GM19328 (cell line): ENCODE results near the gene BEST1.
"Not testable (repeated sequence)": the region's sequence is repeated elsewhere in the genome, so short reads cannot be mapped to it uniquely, and the experiment has no call there.

Experiments
- ATAC-seq: cut with Tn5 transposase; IDR thresholded peaks from one replicate; pipeline ENCODE4 v1.9.1; 2021; ENCODE audit warnings: mild to moderate bottlenecking, moderate library complexity; ENCODE audit not compliant: unreplicated experiment

The BEST1 gene

GRCh38 chr11:61963016-61963281 lies 12.8 kb downstream of the BEST1 start:
- ATAC-seq: no peak

DNA sequence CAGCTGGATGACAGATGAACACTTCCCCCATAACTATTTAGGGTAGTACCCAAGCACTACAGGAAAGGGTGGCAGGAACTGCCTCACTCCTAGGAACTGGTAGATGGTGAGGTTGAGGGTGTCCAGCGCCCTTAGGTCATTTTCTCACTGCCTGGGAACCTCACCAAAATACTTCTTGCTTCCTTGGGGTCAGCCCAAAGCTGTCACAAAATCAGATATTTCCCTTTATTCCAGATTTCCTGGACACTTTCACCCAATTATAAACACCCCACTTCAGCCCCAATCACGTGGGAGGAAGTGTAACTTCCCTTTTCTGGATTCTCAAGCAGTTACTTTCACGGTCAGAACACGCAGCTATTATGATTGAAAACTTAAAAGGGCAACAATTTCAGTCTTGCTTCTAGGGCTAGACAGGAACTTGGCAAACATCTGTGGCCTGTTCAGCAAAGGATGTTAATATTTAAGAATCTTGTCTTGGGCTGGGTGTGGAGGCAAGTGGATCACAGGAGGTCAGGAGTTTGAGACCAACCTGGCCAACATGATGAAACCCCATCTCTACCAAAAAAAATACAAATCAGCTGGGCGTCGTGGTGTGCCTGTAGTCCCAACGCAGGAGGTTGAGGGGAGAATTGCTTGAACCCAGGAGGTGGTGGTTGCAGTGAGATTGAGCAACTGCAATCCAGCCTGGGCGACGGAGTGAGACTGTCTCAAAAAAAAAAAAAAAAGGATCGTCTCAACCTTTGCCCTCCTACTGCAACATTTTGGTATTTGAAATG lies 13.3 kb downstream of the BEST1 start:
- no peak for ATAC-seq

DNA sequence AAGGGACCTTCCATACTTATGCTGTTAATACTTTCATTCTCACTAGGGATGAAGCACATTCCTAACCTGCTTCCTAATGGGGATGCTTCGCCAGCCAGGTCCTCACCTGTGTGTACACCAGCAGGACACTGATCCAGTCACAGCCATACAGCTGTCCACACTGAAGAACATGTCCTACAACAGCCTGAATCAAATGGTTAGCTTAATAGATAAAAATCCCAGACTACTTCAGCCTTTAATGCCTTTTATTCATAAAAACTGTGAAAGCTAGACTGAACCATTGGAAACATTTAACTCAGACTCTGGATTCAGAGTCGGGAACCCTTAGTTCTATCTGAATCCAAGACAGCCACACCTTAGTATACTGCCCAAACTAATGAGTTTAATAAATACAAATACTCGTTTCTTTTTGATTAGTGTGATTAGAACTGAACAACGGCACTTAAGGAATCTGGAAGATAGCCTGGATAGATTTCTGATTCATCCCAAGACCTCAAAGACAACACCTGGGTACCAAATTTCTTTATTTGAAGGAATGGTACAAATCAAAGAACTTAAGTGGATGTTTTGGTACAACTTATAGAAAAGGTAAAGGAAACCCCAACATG lies 14.0 kb downstream of the BEST1 start:
- ATAC-seq: no peak

DNA sequence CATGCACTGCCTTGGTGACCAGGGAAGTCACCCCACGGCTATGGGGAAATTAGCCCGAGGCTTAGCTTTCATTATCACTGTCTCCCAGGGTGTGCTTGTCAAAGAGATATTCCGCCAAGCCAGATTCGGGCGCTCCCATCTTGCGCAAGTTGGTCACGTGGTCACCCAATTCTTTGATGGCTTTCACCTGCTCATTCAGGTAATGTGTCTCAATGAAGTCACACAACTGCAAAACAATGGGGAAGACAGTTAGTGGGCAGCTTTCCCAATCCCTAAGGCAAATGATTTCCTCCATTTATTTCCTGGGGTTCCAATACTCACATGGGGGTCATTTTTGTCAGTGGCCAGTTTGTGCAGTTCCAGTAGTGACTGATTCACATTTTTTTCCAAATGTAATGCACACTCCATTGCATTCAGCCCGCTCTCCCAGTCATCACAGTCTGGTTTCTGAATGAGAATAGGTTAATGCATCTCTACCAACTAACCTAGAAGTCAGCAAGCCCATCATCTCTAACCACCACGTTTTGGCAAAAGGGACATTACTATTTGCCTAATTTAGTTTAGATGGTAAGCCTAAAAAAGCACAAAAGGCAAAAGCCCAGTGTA lies 14.6 kb downstream of the BEST1 start:
- ATAC-seq: not testable (repeated sequence)

DNA sequence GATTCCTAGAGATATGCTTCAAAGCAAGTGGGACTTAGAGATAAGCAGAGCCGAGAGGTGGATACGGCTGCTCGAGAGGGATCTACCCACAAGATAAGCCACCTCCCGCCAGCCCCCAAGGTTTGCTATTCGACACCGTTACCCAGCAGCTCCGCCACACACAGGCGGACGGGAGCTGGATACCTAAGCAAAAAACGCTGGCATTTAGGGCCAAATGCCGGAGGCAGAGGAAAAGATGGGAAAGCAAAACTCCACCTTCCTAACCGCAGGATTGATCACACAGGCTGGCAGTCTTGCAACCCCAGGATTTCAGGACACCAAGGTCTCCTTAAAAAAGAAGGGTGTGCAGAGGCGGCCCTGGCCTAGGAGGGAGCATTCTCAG lies 16.6 kb downstream of the BEST1 start:
- ATAC-seq: no peak

DNA sequence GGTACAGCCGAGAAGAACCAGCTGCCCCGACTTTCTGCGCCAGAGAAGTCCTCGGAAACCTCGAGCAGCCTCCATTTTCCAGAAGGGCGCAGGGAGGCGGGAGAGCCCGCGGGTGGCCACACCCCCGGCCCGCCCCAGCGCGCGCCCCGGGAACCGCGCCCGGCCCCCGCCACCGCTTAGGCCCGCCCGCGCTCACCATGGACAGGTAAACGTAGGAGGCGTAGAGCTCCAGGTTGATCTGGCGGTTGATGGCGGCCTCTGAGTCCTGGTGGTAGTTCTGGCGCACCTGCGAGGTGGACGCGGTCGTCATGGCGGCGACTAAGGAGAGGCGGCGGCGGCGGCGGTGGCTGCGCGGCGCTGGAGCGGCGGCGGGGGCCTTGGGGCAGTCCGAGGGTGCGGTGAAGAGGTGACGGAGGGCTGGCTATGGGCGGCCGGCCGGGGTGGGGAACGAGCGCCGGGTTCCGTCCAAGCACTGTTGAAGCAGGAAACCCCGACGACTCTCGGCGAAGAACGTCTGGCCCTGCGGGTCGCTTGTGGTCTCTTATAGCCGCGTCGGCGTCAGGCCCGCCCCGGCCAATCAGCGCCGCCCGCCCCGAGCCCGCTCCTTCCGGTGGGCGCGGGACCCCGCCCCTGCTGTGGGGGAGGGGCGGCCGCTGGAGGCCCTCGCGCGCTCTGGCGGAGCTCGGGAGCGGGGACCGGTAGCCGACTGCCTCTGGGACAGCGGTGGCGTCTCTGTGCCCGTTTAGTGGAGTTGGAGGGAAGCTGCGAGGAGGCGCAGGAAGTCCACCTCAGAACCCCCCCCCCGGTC lies 17.2 kb downstream of the BEST1 start, which contains the start of gene FTH1:
Gene FTH1, minus strand, starts transcription at position 519 of the 808 bp plus-strand sequence. Its CDS starts 209 bp downstream, at position 310.
- ATAC-seq: peak; percentile 49

- peak; percentile 38 for ATAC-seq
These were observed 18.0 kb downstream of the BEST1 start for GRCh38 chr11:61967924-61968757.

- ATAC-seq: no peak
These were observed 18.7 kb downstream of the BEST1 start for GRCh38 chr11:61968758-61969390.

- ATAC-seq: no peak
These were observed 19.2 kb downstream of the BEST1 start for GRCh38 chr11:61969391-61969758.

- ATAC-seq: no peak
These were observed 19.9 kb downstream of the BEST1 start for GRCh38 chr11:61969838-61970662.

- ATAC-seq: no peak
These were observed 21.3 kb downstream of the BEST1 start for GRCh38 chr11:61971248-61972111.

DNA sequence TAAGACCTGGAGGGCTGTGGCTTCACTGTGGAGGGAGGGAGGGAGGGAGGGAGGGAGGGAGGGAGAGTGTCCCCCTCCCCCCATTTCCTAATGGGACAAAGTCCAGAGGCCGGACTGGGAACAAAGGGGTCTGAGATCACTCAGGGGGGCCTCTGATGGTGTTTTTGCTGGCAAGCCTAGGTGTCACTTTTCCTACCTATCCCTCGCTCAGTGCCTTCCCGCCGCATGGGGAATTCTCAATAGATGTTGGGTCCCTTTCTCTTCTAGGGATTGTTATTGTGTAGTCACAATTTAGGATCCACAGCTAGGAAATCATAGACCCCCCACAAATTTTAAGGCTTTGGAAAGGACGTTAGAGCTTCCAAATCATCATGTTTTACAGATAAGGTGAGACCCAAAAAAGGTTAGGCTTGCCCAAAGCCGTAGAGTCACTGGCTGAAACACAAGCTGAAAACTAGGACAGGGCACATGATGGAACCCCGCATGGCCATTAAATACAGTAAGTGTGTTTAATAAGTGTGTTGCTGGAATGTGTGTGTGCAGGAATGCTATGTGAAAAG lies 22.0 kb downstream of the BEST1 start:
- ATAC-seq: no peak

DNA sequence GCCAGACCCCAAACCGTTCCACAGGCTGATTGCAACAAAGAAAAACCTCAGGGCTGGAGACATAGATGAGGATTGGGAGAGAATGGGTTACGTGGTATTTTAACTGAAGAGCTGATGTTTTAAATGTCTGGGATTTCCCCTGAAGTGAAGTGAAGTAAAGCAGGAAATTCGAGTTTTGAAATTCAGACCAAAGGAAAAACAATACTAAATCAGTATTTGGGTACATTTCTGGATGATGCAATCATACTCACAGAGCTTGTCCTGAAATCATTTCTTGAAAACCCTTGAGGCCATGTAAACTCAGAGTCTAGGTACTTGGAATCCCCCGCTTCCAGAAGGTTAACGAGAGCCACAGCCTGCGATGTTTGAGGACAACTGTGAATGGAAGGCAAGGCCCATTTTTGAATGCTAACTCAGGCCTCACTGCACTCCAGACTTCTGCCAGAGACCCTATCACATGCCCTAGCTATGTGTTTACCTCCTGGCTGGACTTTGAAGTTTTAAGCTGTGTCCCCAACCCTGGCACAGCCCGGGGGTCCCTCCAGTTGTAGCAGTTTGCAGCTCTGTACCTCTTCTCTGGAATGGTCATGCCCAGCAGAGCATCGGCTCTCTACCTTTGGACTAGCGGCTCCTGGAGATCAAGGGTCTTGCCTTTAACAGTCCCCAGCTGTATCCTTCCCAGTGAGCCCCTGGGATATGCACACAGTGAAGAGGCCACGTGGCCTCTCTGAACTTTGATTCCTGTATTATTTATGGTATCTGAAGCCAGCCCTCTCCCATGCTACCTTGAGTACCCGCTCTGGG lies 22.7 kb downstream of the BEST1 start:
- no peak for ATAC-seq

DNA sequence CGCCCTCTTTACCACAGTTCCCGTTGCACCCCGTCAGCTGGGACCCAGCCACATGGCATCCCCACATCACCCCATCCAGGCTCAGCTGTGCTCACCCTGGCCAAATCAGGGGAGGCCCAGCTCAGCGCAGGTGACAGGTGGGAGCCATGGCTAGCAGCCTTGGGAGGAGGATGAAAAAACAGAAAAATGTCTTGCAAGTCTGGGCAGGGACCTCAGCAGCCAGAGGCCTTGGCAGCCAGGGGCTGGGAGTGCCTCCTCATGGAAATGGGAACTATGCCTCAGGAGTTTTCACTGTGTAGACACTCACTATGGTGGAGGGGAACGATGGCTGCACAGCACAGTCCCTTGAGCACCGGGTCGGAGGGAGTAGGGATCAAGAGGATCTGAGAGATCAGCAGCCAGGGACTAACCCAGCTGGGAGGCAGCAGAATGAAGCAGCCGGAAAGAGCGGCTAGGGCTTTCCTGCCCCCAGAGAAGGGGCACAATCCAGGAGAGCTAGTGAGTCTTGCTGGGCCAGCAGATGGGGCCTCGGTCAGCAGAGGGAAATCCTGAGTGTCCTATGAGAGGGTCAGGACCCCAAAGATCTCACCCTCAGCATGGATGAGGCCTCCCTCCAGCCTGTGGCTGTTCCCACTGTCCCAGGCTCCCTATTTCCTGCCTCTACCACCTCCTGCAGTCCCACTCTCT lies 23.5 kb downstream of the BEST1 start:
- ATAC-seq: no peak

DNA sequence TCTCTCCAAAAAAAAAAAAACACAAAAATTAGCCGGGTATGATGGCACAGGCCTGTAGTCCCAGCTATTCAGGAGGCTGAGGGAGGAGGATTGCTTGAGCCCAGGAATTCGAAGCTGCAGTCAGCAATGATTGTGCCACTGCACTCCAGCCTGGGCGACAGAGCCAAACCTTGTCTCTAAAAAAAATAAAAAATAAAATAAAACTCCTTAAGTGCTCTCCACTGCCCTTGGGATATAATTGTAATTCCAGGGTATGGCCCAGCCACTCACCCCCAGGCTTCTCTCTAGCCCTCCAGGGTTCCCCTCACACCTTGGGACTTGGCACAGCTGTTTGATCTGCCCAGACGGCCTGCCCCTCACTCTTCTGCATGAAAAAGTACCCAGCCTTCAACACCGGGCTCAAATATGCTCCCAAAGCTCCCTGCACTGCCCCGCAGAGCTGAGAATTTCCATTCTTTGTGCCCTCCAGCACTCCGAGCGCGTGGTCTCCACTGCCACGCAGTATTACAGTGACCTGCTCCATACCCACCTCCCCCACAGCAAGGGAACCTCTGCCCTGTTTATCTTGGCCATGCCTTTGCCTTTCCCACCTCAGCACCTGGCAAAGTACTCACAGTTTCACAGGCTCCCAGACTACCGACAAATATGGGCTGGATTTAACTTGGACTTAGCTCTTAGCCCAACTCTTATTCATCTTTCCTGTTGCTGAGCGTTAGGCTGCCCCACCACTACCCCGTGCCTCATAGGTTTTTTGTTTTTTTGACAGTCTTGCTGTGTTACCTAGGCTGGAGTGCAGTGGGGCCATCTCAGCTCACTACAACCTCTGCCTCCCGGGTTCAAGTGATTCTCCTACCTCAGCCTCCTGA lies 24.8 kb downstream of the BEST1 start:
- no peak for ATAC-seq
